GM21381 (cell line): ENCODE measurements around the gene DLK2.
"Not testable (repeated sequence)": the region's sequence is repeated elsewhere in the genome, so short reads cannot be mapped to it uniquely, and the experiment has no call there.

Experiments used
- ATAC-seq: cut with Tn5 transposase; IDR thresholded peaks from one replicate; pipeline ENCODE4 v1.9.1; 2021; ENCODE audit warnings: mild to moderate bottlenecking, moderate library complexity; ENCODE audit not compliant: unreplicated experiment

Gene DLK2

DNA sequence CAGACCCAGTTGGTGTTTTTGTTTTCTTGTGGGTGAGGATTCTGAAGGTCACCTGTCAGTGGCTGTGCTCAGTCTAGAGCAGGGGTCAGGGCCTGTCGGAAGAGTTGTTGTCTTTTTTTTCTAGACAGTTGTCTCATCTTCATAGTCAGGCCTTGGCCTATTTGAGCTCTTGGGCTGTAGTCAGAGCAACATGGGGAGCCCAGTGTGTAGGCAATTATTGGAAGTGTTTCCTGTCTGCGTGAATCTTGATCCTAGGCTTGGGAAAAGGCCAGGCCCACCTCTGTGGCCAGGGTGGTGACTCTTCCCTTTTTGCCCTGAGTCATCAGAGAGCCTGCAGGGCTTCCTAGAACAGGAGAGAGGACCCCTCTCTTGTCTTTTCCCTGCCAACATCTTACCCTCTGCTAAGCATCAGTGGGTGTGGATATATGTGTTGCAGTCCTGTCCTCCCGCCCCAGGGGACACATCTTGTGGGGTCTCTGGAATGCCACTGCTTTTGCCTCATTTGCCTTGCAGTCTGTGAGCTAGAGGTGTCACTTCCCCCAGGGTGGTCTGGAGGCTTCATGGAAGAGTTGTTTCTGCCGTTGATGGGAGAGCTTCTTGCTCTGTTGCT, 33.4 kb upstream of the DLK2 start:
- no peak for ATAC-seq

GRCh38 chr6:43481591-43482236, 26.4 kb upstream of the DLK2 start:
- ATAC-seq, result no peak

DNA sequence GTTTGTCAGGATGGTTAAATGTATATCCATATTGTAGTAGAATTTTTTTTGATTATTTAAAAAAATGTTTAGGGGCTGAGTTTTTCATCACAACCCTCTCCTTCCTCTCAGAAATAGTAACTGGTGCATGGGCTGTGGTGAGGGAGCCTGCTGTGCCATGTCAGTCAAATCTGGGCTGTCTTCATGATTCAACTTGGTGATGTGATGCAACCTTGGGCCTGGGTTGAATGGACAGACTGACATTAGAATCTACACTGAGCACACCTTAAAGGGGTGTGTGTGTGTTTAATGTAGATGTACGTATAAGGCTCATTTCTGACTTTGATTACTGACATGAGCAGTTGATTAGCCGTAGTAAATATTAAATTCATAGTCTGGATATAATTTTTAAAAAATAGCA, 25.7 kb upstream of the DLK2 start:
- no peak for ATAC-seq

GRCh38 chr6:43478008-43478372, 22.6 kb upstream of the DLK2 start:
- no peak for ATAC-seq

- ATAC-seq, result peak; percentile 93
Observed at GRCh38 chr6:43477235-43478007, 22.1 kb upstream of the DLK2 start, which contains the start of gene TJAP1. TJAP1 (plus strand) TSS chr6:43477570; CDS start chr6:43499002, 21,432 bp downstream.

GRCh38 chr6:43476746-43477145, 21.4 kb upstream of the DLK2 start:
- no peak for ATAC-seq

GRCh38 chr6:43475516-43475915, 20.2 kb upstream of the DLK2 start:
- ATAC-seq, result no peak

- ATAC-seq, result no peak
Observed at GRCh38 chr6:43472515-43472914, 17.2 kb upstream of the DLK2 start.

- ATAC-seq, result no peak
Observed at GRCh38 chr6:43471399-43471798, 16.1 kb upstream of the DLK2 start.

- ATAC-seq, result no peak
Observed at GRCh38 chr6:43469947-43470346, 14.6 kb upstream of the DLK2 start.

DNA sequence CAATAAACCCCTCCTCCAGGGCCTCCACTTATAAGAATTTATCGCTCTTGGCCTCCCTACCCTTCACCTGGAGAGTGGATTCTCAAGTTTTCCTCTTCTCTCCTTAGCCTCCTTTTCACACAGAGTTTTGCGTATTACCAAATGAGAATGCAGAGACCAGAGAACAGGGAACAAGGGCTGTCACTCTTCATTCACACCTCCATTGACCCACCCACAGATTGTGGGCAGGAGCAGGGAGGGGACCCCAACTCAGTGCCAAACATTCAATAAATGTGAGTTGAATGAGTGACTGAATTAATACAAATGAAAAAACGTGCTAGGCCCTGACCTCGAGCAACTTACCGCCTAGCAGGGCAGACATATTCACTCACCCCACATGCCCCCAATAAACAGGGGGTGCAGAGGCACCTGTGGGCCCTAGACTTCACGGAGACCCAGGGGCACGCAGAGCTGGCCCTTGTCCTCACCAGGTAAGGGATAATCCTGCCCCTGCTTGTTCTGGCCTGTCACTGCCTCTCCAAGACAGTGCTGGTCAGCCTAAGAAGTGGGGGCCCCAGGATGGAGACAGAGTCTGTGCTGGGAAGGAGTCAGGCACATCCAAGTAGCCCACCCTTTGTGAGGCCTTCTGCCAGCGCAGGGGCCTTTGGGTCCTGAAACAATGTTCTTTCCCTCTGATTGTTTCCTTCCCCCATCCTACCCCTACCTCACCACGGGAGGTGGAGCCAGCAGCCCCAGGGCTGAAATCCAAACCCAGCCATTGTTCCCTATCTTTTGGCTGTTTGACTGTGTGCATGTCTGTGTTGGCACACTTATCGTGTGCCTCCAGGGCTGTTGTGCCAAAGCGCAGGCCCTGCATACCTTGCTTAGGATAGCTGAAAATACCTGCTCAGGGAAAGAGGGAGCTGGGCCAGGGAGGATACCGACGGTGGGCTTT, 13.7 kb upstream of the DLK2 start:
- ATAC-seq, result no peak

DNA sequence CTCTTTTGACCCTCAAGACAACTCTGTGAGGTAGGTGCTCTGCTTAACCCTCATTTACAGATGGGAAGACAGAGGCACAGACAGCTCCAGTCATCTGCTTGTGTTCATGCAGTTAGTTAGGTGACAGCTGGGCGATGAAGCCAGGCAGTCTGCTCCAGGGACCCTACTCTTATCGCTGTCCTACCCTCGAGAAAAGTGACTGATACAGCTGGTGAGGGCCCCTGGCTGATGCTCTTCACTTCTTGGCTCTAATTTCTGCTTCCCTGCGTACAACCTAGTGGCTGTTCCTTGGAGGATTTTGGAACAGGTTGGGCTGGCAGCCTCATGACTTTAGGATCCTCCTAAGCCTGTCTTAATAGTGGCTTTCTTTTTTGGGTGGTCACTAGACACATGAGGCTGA, 12.9 kb upstream of the DLK2 start:
- ATAC-seq, result no peak

DNA sequence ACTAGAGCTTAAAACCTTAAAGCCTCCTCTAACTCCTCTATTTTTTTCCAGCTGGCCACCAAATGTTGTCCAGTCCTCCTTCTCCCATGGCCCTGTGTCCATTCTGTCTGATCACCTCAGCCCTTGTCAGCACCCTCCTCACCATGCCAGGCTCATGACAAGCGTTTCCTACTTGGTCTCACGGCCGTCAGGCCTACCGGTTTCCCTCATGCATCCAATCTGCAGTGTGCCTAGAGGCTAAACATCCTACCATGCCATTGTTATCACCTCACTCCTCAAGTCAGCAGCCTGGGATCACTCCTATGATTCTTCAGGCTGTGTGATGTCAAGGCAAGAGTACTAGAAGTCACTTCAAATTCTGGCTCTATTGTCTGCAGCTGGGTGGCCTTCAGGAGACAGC, 12.4 kb upstream of the DLK2 start:
- no peak for ATAC-seq

DNA sequence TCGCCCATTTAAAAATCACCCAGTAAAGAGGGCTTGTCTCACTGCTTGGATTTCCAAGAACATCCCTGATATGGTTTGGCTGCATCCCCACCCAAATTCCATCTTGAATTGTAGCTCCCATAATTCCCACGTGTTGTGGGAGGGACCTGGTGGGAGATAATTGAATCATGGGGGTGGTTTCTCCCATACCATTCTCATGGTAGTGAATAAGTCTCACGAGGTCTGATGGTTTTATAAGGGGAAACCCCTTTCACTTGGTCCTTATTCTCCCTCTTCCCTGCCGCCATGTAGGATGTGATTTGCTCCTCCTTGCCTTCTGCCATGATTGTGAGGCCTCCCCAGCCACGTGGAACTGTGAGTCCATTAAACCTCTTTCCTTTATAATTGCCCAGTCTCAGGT, 11.9 kb upstream of the DLK2 start:
- not testable (repeated sequence) for ATAC-seq

GRCh38 chr6:43465948-43466347, 10.6 kb upstream of the DLK2 start:
- ATAC-seq, result no peak

GRCh38 chr6:43464337-43464736, 9.0 kb upstream of the DLK2 start:
- ATAC-seq, result no peak

GRCh38 chr6:43461936-43462335, 6.6 kb upstream of the DLK2 start:
- no peak for ATAC-seq

DNA sequence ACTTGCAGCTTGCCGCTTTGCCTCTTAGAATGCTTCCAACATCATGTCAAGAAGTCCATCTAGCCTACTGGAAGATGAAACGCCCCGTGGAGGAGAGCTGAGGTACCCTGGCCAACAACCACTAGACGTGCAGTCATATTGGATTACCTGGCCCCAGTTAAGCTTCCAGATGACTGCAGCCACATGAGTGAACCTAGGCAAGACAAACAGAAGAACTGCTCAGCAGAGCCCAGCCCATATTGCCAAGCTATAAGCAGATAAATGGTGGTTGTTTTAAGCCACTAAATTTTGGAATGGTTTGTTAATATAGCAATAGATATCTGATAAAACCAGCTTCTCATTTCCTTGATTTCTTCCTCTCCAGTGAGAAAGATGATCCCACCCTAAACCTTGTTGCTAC, 4.7 kb upstream of the DLK2 start:
- no peak for ATAC-seq

DNA sequence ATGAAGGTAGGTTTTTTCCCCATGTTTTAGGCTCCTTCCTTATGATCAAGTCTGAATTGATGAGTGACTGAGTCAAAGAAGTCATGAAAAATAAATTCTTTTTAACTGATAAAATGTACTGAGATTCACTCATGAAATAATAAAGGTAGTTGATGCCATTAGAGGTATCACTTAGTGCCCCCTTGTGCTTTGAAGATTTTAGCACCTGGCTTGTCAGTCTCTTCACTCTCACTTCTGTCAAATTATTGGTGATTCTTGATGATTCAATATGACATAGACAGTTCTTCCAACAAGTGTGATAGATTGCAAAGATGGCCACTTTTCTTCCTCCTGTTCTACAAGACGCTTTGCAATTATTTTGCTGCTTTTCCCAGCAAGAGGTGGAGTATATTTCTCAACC, 4.2 kb upstream of the DLK2 start:
- no peak for ATAC-seq

- not testable (repeated sequence) for ATAC-seq
Observed at GRCh38 chr6:43458154-43458553, 2.8 kb upstream of the DLK2 start.

DNA sequence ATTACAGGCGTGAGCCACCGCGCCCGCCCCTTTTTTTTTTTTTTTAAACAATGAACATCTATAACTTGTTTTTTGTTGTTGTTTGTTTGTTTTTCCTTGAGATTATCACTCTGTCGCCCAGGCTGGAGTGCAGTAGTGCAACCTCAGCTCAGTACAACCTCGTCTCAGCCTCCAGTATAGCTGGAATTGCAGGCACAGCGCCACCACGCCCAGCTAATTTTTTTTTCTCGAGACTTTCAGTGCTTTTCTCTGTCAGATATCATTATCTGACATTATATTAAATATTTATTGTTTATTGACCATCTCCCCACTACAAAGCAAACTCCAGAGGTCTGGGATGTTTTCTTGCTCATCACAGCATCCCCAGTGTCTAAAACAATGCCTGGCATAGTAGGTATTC, 2.3 kb upstream of the DLK2 start:
- no peak for ATAC-seq
